Activated CD4-positive, alpha-beta T cell treated with anti-CD3 and anti-CD28 coated beads, Interleukin-2, amount 50 U/mL, for 4 hours (primary cell): ENCODE data around the gene SLC25A41.
A peak's percentile ranks its signal among the peaks of the same experiment; 100 is the strongest.
"Not testable (repeated sequence)": the region's sequence is repeated elsewhere in the genome, so short reads cannot be mapped to it uniquely, and the experiment has no call there.

Experiments
- DNase-seq, 2 experiments: peaks; one replicate each; pipeline ENCODE4 v3.0.0-alpha.2; 2020

The SLC25A41 gene

DNA sequence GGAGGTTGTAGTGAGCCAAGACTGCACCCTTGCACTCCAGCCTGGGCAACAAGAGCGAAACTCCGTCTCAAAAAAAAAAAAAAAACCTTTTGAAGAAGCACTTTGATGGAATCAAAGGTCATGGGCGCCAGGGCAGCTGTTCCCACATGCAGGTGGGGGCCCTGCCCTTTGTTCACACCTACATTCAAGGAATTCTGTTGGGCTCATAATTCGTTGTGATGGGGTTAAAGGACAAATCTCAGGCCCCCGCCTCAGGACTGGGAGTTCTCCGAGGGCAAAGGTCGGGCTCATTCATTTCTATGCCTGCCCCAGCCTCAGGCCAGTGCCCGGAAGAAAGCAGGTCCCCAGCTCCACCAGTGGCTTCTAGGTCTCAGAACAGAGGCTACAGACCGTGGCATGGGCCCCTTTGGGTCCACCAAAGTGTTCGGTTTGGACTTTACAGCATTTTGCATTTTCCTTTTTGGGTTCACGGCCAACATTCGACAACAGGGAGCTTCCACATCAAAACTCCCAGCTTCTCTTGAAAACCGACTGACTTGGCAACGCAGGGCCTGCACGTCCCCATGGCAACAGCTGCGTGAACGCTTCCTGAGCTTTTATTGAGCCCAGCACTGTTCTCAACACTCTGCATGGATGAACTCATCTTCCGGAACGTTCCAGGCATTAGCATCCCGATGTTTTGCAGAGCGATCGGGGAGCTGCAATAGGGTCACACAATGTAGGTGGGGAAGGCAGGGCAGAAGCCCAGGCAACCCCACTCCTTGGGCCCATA lies 30.5 kb downstream of the SLC25A41 start:
- DNase-seq = no peak

DNA sequence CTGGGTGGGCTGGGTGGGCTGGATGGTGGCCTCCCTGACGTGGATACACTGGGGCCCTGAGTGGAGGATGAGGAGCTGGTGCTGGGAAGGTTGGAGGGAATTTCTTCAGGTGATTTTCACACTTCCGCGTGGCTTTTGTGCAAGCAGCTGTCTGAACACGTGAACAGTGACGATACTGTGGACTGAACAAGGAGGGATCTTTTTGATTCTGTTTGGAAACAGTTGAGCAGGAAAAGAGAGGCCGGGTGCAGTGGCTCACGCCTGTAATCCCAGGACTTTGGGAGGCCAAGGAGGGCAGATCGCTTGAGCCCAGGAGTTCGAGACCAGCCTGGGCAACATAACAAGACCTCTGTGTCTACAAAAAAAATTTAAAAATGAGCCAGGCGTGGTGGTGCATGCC lies 31.5 kb downstream of the SLC25A41 start:
- DNase-seq = no peak

DNA sequence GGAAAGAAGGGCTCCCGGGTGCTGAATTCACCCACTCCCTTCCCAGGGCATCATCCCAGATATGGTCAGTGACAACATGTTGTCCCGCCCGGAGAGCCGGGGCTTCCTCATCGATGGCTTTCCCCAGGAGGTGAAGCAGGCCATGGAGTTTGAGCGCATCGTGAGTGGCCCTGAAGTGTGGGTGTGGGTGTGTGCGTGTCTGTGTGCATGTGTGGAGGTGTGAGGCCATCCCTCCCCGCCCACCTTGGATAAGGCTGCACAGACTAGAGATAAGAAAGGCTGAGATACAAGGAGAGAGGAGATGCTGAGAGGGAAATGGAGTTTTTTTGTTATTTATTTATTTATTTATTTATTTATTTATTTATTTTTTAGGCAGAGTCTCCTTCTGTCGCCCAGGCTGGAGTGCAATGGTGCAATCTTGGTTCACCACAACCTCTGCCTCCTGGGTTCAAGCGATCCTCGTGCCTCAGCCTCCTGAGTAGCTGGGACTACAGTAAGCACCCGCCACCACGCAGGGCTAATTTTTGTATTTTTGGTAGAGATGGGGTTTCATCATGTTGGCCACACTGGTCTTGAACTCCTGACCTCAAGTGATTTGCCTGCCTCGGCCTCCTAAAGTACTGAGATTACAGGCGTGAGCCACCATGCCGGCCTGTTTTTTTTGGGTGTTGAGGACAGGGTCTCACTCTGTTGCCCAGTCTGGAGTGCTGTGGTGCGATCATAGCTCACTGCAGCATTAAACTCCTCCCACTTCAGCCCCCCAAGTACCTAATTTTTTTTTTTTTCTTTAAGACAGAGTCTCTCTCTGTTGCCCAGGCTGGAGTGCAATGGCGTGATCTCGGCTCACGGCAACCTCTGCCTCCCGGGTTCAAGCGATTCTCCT lies 33.3 kb downstream of the SLC25A41 start:
- DNase-seq = not testable (repeated sequence)

DNA sequence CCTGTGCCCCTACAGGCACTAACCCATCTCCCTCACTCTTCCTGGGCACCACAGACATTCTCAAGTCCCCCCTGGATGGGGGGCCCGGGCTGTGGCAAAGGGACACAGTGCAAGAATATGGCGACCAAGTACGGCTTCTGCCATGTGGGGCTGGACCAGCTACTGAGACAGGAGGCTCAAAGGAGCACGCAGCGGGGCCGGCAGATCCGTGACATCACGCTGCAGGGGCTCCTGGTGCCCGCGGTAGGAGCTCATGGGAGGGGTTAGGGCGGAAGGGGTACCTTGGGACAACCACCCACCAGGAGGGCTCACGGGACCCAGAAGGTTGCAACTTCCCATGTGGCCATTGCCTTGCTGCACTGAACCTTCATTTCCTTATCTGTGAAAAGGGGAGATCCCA lies 37.3 kb downstream of the SLC25A41 start:
- DNase-seq = no peak

DNA sequence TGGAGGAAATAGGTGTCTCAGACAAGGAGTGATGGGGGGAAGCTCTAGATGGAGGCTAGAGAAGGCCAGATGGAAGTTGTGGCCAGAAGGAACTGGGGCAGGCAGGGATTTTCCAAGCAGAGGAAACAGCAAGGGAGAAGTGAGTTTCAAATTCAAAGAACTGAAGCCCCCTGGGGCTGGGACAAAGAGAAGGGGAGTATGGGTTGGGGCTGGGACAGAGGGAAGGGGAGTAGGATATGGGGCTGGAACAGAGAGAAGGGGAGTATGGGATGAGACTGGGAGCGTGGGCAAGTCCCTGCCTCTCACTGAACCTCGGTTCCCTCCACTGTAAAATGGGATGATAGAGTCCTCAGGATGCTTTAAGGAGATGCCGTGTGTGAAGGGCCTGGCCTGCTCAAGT lies 38.7 kb downstream of the SLC25A41 start:
- DNase-seq = no peak

DNA sequence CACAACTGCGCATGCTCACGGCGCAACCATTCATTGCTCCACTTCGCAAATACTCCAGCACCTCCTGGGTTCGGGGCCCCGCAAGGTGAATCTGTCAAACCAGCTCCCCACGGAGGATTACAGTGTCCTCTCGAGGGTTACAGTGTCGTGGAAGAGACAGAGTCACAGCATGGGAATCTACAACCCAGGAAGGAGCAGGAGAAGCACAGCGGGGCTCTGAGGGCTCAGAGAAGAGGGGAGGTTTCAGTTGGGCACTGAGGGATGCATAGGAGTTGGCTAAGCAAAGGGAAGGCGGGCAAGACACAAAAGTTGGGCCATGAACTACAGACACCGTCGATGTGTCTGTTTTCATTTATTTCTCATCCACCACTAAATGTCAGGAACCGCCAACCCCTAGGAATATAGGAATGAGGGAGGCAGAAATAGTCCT lies 39.6 kb downstream of the SLC25A41 start:
- peak; percentile 63 to 69 for DNase-seq

DNA sequence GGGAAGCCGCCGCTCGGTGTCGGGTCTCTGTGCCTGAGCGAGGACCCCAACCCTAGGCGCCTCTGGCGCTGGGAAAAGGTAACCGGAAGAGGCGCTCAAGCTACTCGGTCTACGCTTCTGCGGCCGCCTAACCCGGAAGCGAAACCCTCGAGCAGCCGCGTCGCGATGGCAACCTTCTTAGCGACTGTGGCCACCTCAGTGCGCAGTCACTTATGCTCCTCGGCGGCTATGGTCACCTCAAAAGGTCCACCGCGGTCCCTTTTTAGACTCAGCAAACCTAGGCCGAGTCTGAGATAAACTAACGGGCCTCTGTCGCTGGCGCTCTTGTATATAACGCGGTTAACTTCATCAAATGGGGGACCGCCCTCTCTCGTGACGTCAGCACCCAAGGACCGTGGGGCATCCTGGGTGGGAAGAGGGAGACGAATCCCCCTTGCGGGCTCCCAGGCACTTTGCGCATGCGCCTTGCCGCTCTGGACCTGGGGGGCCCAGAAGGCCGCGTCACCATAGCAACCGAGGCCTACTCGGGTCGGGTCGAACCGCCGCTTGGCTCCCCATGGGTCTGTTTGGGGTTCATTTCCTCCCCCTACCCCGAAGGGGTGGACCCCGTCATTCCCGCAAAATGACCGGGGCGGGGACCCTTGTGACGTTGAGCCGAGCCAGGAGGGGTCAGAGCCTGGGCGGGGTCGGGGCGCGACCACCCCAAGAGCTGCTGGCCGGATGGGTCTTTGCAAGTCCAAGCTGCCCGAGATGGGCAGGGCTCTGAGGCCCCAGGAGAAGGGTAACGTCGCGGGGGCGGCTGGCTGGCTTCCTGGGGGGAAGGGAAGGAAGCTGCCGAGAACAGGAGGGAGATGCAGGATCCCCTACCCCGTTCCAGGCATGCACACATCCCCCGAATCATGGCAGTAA lies 40.2 kb downstream of the SLC25A41 start, which contains the start of gene GTF2F1:
TSS of gene GTF2F1 (minus strand) at position 91 of the 909 bp plus-strand sequence. CDS start 169 bp downstream, outside the sequence.
- peak; percentile 88 to 89 for DNase-seq

DNA sequence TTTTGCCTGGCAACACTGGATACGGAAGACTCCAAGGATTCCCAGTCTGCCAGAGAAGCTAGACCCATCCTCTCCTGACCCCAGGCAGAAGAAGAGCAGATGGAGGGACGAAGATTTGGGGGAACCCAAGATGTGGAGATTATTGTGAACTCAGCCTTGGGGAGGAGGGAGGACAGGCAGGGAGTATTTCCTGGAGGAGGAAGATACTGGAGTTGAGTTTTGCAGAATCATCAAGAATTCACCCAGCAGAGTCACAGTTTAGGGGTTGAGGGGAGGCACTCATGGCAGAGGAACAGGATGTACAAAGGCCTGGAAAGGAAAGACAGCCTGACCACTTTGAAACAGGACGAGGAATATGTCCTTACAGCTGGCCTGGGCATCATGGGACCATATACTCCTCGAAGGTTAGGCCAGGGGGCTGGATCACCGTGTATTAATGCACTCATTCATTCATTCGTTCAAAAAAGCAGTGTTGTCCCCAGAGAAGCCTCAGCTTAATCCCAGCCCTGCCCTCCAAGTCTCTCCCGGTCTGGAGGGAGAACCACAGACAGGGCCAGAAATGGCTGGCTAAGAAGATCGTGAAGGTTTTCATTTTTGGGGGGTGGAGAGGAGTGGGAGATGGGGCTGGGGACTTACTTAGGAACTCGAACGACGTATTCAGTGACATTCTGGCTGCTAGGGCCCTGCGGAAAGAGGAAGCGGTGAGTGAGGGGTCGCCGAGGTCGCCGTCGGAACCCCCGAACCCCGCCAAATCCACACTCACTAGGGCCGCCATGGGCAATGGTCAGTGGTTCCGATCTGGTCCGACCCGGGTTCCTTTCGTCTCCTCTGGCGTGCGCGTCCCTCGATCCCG lies 41.1 kb downstream of the SLC25A41 start:
- no peak for DNase-seq

DNA sequence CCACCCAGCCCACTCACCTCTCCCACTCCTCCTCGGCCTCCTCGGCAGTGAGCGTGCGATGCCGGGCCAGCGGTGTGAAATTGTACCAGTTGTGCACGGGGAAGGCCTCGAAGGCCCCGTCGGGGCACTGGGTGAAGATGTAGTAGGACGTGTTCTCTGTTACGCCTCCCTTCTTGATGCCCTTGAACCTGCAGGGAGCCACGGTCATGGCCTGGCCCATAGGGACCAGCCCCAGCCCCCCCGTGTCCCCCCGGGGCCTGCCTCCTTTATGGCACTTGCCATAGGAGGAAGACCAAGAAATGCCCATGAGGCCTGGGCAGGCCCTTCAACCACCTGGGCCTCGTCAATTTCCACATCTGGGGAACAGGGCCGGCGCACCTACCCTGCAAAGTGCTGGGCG lies 46.2 kb downstream of the SLC25A41 start:
- DNase-seq = no peak

DNA sequence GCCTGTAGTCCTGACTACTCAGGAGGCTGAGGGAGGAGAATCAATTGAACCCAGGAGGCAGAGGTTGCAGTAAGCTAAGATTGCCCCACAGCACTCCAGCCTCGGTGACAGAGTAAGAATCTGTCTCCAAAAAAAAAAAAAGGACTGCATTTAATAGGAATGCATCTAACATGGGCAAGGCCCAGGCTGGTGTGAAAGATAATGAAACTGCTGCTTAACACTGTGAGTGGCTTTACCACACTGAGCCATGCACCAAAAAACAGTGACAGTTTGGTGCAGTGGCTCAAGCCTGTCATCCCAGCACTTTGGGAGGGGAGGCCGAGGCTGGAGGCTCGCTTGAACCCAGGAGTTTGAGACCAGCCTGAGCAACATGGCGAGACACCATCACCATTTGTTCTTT lies 49.2 kb downstream of the SLC25A41 start:
- DNase-seq = no peak

DNA sequence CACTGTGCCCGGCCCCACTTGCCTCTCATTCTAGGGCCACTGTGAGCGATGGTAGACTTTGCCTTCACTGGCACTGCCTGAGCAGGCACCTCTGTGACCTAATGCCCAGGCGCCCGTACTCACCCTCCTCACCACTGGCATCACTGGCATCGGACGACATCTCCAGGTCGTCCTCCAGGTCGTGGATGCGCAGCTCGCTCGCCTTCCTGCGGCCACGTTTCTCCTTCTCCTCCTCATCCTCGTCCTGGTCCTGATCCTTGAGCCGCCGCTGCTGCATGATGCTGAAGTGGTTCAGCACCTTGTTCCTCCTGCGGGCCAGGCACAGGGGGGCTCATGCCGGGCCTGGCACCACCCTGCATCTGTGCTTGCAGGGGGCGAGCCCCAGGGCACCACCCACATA lies 50.4 kb downstream of the SLC25A41 start:
- DNase-seq = no peak

DNA sequence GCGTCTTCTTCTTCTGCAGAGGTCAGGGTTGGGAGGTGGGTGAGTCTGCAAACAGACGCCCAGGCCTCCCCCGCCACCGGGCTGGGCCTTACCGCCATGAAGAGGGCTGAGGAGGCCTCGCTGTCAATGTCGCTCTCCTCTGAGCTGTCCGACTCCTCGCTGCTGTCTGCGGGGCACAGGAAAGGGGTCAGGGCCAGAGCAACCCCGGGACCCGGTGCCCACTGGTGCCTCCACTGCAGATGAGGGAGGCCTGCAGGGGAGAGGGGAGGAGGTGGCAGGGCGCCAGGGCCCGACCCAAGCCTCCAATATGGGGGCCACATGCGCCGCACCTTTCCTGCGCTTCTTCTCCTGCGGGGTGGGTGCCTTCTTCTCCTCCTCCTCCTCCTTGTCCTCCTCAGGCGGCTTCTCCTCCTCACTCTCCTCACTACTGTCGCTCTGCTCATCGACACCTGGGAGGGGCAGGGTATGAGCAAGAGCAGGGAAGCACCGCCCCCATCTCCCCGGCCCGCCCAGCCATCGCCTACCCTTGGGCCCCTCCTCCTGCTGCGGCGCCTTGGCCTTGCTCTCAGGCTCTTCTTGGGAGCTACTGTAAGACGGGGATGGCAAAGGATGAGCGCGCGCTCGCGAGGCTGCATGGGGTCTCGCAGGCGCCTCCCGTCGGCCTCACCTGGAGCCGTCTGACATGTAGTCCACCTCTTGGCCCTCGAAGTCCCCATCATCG lies 52.4 kb downstream of the SLC25A41 start:
- DNase-seq = no peak

DNA sequence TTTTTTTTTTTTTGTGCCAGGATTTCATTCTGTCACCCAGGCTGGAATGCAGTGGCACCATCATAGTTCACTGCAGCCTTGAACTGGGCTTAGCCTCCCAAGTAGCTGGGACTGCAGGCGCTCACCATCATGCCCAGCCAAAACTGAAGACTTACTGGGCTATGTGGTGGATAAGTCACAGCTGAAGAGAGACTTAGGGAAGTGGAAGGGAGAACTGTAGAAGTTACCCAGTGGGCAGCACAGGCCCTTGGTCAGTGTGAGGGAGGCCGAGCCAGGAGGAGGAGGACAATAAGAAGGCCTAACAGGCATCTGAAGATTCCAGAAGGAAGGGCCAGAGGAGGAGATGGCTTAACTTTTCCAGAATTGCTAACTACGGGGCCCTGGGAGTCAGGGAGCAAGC lies 53.8 kb downstream of the SLC25A41 start:
- no peak for DNase-seq

DNA sequence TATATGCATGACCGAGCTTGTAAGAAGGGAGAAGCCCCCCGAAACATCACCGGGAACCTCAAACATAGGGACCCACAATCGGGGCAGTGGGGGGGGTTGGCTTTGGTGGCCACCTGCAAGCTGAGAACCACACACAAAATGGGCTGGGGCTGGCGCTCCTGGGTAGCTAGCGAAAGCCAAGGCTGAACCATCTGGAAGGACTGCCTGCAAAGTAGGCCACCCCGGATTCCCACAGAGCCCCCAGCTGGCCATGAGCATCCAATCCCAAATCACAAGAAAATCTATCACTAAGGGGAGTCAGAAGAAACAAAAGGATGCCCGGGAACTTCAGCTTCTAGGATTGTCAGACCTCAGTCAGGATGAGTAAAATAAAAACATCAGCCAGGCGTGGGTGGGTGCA lies 55.1 kb downstream of the SLC25A41 start:
- no peak for DNase-seq

DNA sequence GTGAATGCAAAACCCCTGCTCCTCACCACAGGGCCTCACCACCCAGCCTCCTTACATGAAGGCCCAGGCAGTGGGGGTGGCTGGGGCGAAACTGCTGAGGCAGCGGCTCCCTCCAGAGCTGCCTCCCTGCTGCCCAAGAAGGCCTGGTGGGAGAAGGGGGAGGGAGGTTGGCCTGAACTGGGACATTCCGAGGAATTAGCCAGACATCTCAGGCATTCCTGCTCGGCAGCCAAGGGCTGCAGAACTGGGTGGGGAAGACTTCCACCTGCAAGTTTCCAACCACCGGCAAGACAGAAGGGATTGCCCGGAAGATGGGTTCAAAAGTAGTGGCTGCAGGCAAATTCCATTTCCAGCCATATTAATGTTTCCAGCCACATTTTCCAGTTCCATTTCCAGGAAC lies 55.5 kb downstream of the SLC25A41 start:
- no peak for DNase-seq

DNA sequence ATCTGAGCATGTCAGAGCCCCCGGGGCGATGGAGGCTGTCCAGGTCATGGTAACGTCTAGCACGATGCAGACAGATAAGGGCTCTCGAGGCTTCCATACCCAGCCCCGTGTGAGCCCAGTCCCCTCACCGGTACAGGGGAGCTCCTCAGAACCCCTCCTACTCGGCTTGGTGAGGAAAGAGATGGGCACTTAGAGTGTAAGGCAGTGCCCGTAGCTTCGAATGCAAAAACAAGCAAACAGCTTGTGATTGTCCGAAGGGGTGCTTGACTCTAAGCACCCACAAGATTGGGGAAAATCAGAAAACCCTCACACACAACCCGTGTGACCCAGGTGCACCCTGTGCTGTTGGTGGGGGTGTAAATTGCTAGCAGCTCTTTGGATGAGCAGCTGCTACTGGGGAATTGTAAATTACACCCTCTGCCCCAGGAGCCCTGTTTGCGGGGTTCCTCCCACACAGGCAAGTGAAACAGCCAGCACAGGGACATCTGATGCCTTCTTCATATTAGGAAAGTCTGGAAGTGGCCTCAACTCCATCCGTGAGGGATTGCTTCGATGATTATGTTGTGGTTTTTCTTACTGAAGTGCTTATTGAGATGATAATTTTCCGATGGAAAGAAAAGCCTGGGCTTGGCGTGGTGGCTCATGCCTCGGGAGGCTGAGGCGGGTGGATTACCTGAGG lies 56.9 kb downstream of the SLC25A41 start:
- no peak for DNase-seq
